Skeletal muscle tissue (tissue), 4 donors: ENCODE data around the gene CNTN5. TPM values are rescaled to one million over a fixed set of nuclear protein-coding genes. Genes with fewer than 3 reads are reported as not detected.

Source experiments
- H3K27ac ChIP-seq: one replicate; pipeline ENCODE4 v1.7.0; 2013; ENCODE audit warnings: mild to moderate bottlenecking, low read depth, low read length, inconsistent platforms
- H3K27me3 ChIP-seq, 3 donors: one replicate each; pipeline ENCODE4 v1.7.0; 2013; ENCODE audit warnings: low read length in 3 of 3; ENCODE audit not compliant: control insufficient read depth in 3 of 3, insufficient read depth in 3 of 3
- H3K36me3 ChIP-seq, 3 donors: one replicate each; pipeline ENCODE4 v1.7.0; 2013; ENCODE audit warnings: low read length in 3 of 3; ENCODE audit not compliant: control insufficient read depth in 3 of 3, insufficient read depth in 3 of 3
- H3K4me1 ChIP-seq, 3 donors: one replicate each; pipeline ENCODE4 v1.7.0; 2013; ENCODE audit warnings: low read length in 3 of 3, mild to moderate bottlenecking in 3 of 3; ENCODE audit not compliant: control insufficient read depth in 3 of 3, insufficient read depth in 3 of 3
- H3K4me3 ChIP-seq, 3 donors: one replicate each; pipeline ENCODE4 v1.7.0; 2013; ENCODE audit warnings: low read length in 3 of 3
- H3K9ac ChIP-seq, 3 donors: one replicate each; pipeline ENCODE4 v1.7.0; 2013; ENCODE audit warnings: low read length in 3 of 3, mild to moderate bottlenecking in 3 of 3, moderate library complexity in 2 of 3, low read depth in 1 of 3
- H3K9me3 ChIP-seq, 3 donors: one replicate each; pipeline ENCODE4 v1.7.0; 2013; ENCODE audit warnings: low read length in 3 of 3; ENCODE audit not compliant: control insufficient read depth in 3 of 3
- total RNA-seq: library from RNA; depleted of rRNA; stranded (reverse); fragments of >200 nt; gene quantifications from one replicate; pipeline ENCODE4 v1.2.3, GENCODE V29; 2014
- donor health status: Osteomylitis.

CNTN5 gene
- total RNA-seq, 1 donor from 2014 or later = 10.4 TPM

GRCh38 chr11:100296051-100296679, 1275.4 kb downstream of the CNTN5 start:
- Histone ChIP-seq H3K36me3 (no peaks in the 10 kb centered on the region), H3K9me3 (no peaks in the 10 kb centered on the region), H3K9ac (no peak overlapping the region)

GRCh38 chr11:100297516-100297915, 1276.8 kb downstream of the CNTN5 start:
- Histone ChIP-seq H3K27ac (no peak overlapping the region), H3K27me3 (no peaks in the 10 kb centered on the region), H3K36me3 (no peaks in the 10 kb centered on the region), H3K4me1 (no peaks in the 10 kb centered on the region), H3K9me3 (no peaks in the 10 kb centered on the region), H3K4me3 (no peak overlapping the region), H3K9ac (no peak overlapping the region)

More at GRCh38 chr11:100296051-100296679, 1275.4 kb downstream of the CNTN5 start:
- no peak overlapping the region for H3K27ac ChIP-seq
- no peaks in the 10 kb centered on the region for H3K27me3 ChIP-seq
- H3K4me1 ChIP-seq = no peaks in the 10 kb centered on the region
- no peak overlapping the region for H3K4me3 ChIP-seq

- Histone ChIP-seq H3K4me3 (no peak overlapping the region), H3K27me3 (no peaks in the 10 kb centered on the region), H3K9me3 (no peaks in the 10 kb centered on the region), H3K27ac (no peak overlapping the region), H3K36me3 (no peaks in the 10 kb centered on the region), H3K9ac (no peak overlapping the region), H3K4me1 (no peaks in the 10 kb centered on the region)
These were observed 1282.1 kb downstream of the CNTN5 start for GRCh38 chr11:100302824-100303223.

- Histone ChIP-seq H3K27me3 (no peaks in the 10 kb centered on the region), H3K4me1 (no peaks in the 10 kb centered on the region), H3K4me3 (no peak overlapping the region), H3K9ac (no peak overlapping the region), H3K27ac (no peak overlapping the region), H3K36me3 (no peaks in the 10 kb centered on the region), H3K9me3 (no peaks in the 10 kb centered on the region)
These were observed 1283.1 kb downstream of the CNTN5 start for GRCh38 chr11:100303897-100304296.

GRCh38 chr11:100308202-100308601, 1287.5 kb downstream of the CNTN5 start:
- H3K4me3 ChIP-seq = no peak overlapping the region
- no peaks in the 10 kb centered on the region for H3K36me3 ChIP-seq

GRCh38 chr11:100315946-100316345, 1295.2 kb downstream of the CNTN5 start:
- Histone ChIP-seq H3K9ac (no peak overlapping the region), H3K4me3 (no peak overlapping the region), H3K27ac (no peak overlapping the region), H3K36me3 (no peaks in the 10 kb centered on the region), H3K27me3 (no peaks in the 10 kb centered on the region), H3K9me3 (no peaks in the 10 kb centered on the region), H3K4me1 (no peaks in the 10 kb centered on the region)

More at GRCh38 chr11:100308202-100308601, 1287.5 kb downstream of the CNTN5 start:
- Histone ChIP-seq H3K27me3 (no peaks in the 10 kb centered on the region), H3K27ac (no peak overlapping the region), H3K9me3 (no peaks in the 10 kb centered on the region), H3K9ac (no peak overlapping the region), H3K4me1 (no peaks in the 10 kb centered on the region)

GRCh38 chr11:100316952-100317351, 1296.2 kb downstream of the CNTN5 start:
- Histone ChIP-seq H3K36me3 (no peaks in the 10 kb centered on the region), H3K27ac (no peak overlapping the region), H3K9me3 (no peaks in the 10 kb centered on the region), H3K27me3 (no peaks in the 10 kb centered on the region), H3K4me1 (no peaks in the 10 kb centered on the region), H3K9ac (no peak overlapping the region), H3K4me3 (no peak overlapping the region)

GRCh38 chr11:100319691-100320090, 1298.9 kb downstream of the CNTN5 start:
- H3K36me3 ChIP-seq = no peaks in the 10 kb centered on the region
- H3K27ac ChIP-seq = no peak overlapping the region
- H3K9ac ChIP-seq = no peak overlapping the region
- no peaks in the 10 kb centered on the region for H3K9me3 ChIP-seq
- no peak overlapping the region for H3K4me3 ChIP-seq
- no peaks in the 10 kb centered on the region for H3K4me1 ChIP-seq
- H3K27me3 ChIP-seq = no peaks in the 10 kb centered on the region

GRCh38 chr11:100328626-100329340, 1308.0 kb downstream of the CNTN5 start:
- Histone ChIP-seq H3K27me3 (no peaks in the 10 kb centered on the region), H3K27ac (no peak overlapping the region), H3K9ac (no peak overlapping the region), H3K4me1 (no peaks in the 10 kb centered on the region), H3K4me3 (no peak overlapping the region), H3K36me3 (no peaks in the 10 kb centered on the region), H3K9me3 (no peaks in the 10 kb centered on the region)

- Histone ChIP-seq H3K4me3 (no peak overlapping the region), H3K27me3 (no peaks in the 10 kb centered on the region), H3K27ac (no peak overlapping the region), H3K4me1 (no peaks in the 10 kb centered on the region), H3K36me3 (no peaks in the 10 kb centered on the region), H3K9me3 (no peaks in the 10 kb centered on the region), H3K9ac (no peak overlapping the region)
These were observed 1308.6 kb downstream of the CNTN5 start for GRCh38 chr11:100329352-100329751.
